Endodermal cell (in vitro differentiated cells): ENCODE measurements around the gene YARS1. TPM values are rescaled to one million over a fixed set of nuclear protein-coding genes. Genes with fewer than 3 reads are reported as not detected.

Experiments
- DNase-seq: peaks from one replicate; pipeline ENCODE4 v3.0.0-alpha.2; 2017
- H3K27ac ChIP-seq: 2 replicates; pipeline ENCODE4 v1.5.1; 2013; ENCODE audit warnings: mild to moderate bottlenecking, low read depth, low read length, moderate library complexity
- H3K27me3 ChIP-seq: 2 replicates; pipeline ENCODE4 v1.6.1; 2013; ENCODE audit warnings: mild to moderate bottlenecking, low read length, moderate library complexity; ENCODE audit not compliant: insufficient read depth, control insufficient read depth, poor library complexity, severe bottlenecking
- H3K36me3 ChIP-seq: 2 replicates; pipeline ENCODE4 v1.7.0; 2013; ENCODE audit warnings: mild to moderate bottlenecking, low read length, moderate library complexity; ENCODE audit not compliant: control insufficient read depth, insufficient read depth
- H3K4me1 ChIP-seq: one replicate; pipeline ENCODE4 v1.7.0; 2013; ENCODE audit warnings: low read length; ENCODE audit not compliant: control insufficient read depth, insufficient read depth
- H3K4me3 ChIP-seq: 2 replicates; pipeline ENCODE4 v1.5.1; 2013; ENCODE audit warnings: mild to moderate bottlenecking, low read length, moderate library complexity
- H3K9ac ChIP-seq: 2 replicates; pipeline ENCODE4 v1.6.1; 2013; ENCODE audit warnings: mild to moderate bottlenecking, low read length, moderate library complexity; ENCODE audit not compliant: poor library complexity, severe bottlenecking; ENCODE audit errors: extremely low read depth
- H3K9me3 ChIP-seq: 2 replicates; pipeline ENCODE4 v1.6.1; 2013; ENCODE audit warnings: mild to moderate bottlenecking, low read length, moderate library complexity; ENCODE audit not compliant: control insufficient read depth
- H3K27ac Mint-ChIP-seq: 2 replicates; pipeline ENCODE4 v1.8.0; 2020; ENCODE audit warnings: mixed read lengths
- H3K27me3 Mint-ChIP-seq: 2 replicates; pipeline ENCODE4 v1.8.0; 2021; ENCODE audit warnings: mild to moderate bottlenecking, mixed read lengths; ENCODE audit not compliant: insufficient read depth
- H3K36me3 Mint-ChIP-seq: 2 replicates; pipeline ENCODE4 v1.8.0; 2020; ENCODE audit warnings: low read depth, mixed read lengths
- H3K4me1 Mint-ChIP-seq: 2 replicates; pipeline ENCODE4 v1.8.0; 2020; ENCODE audit warnings: mixed read lengths
- H3K4me3 Mint-ChIP-seq: 2 replicates; pipeline ENCODE4 v1.8.0; 2020; ENCODE audit warnings: mild to moderate bottlenecking, moderate library complexity, mixed read lengths
- H3K9me3 Mint-ChIP-seq: 2 replicates; pipeline ENCODE4 v1.8.0; 2020; ENCODE audit warnings: mild to moderate bottlenecking, mixed read lengths
- CTCF ChIP-seq: fragments of 200-600 bp; sonication (generic); conservative IDR thresholded peaks from 2 replicates; pipeline ENCODE4 v1.5.0; 2021; ENCODE audit warnings: antibody characterized with exemption, mild to moderate bottlenecking
- WGBS, 2 experiments: methylation state at CpG; one replicate each; pipeline versions ENCODE4 v1.1.5 to v1.1.7; 2013; ENCODE audit warnings: missing lambda C conversion rate in 2 of 2, mixed read lengths in 1 of 2; ENCODE audit not compliant: insufficient coverage in 1 of 2, insufficient read length in 1 of 2; 5-methylcytosine and 5-hydroxymethylcytosine counted together
- total RNA-seq, 2 donors: library from RNA; stranded (reverse); fragmentation: NEBNext Ultra II Directional in 1 of 2; extraction: Animal tissue kit (Norgen Biotek cat#: 25700) in 1 of 2; gene quantifications; 2 replicates in 1 of 2; 3 replicates in 1 of 2; pipeline ENCODE4 v1.2.1, GENCODE V29; 2021

Gene YARS1
- total RNA-seq, 2 donors from 2014 or later = 141 to 154 TPM

DNA sequence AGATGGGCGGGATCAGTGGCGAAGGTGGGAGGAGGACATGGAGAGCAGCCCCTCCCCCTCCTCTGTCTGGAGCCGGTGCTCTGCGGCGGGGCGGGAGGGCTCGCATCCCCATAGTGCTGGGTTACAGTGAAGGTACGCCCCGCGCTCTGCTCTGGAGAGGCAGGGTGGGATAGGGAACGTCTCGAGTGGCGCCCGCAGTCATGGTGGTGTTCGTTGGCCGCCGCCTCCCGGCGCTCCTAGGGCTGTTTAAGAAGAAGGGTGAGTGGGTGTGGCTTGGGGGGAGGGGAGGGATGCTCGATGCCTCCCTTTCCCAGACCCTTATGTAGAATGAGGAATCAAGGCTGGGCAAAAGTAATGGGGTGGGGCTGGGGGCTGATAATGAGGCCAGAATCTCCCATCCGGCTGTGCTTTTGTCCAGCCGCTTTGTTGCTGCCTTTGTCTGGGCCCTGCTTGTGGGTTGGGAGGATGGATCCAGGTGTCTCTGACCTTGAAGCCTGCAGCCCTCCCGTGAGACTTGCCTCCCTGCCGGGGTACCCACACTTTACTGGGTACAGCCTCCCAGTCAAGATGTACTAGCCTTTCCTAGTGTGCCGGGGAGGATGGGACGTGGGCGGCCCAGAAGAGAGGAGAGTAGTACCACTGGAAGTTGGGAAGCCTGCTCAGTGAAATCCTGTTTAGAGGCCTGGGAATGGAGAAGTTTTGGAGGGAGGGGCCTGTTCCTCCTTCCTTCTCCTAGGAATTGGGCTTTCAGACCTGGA is 51.4 kb downstream of the YARS1 start:
- Histone ChIP-seq H3K27ac (peak overlapping the region; percentile 66), H3K4me1 (peaks cover 37% of the 10 kb centered on the region), H3K4me3 (no peak overlapping the region), H3K27me3 (no peaks in the 10 kb centered on the region), H3K9me3 (no peaks in the 10 kb centered on the region), H3K36me3 (peaks cover 33% of the 10 kb centered on the region), H3K9ac (no peak overlapping the region)
- H3K27me3 Mint-ChIP-seq = no peaks in the 10 kb centered on the region
- DNase-seq = peak; percentile 79
- peaks cover 45% of the 10 kb centered on the region for H3K4me1 Mint-ChIP-seq
- H3K4me3 Mint-ChIP-seq = peak overlapping the region; percentile 44
- TF ChIP-seq CTCF = no peak
- H3K36me3 Mint-ChIP-seq = peaks cover 33% of the 10 kb centered on the region
- H3K9me3 Mint-ChIP-seq = no peaks in the 10 kb centered on the region
- peak overlapping the region; percentile 86 for H3K27ac Mint-ChIP-seq
- WGBS, 2 experiments = 40 to 43% methylated on average over 13 to 27 of the region's 27 CpGs

DNA sequence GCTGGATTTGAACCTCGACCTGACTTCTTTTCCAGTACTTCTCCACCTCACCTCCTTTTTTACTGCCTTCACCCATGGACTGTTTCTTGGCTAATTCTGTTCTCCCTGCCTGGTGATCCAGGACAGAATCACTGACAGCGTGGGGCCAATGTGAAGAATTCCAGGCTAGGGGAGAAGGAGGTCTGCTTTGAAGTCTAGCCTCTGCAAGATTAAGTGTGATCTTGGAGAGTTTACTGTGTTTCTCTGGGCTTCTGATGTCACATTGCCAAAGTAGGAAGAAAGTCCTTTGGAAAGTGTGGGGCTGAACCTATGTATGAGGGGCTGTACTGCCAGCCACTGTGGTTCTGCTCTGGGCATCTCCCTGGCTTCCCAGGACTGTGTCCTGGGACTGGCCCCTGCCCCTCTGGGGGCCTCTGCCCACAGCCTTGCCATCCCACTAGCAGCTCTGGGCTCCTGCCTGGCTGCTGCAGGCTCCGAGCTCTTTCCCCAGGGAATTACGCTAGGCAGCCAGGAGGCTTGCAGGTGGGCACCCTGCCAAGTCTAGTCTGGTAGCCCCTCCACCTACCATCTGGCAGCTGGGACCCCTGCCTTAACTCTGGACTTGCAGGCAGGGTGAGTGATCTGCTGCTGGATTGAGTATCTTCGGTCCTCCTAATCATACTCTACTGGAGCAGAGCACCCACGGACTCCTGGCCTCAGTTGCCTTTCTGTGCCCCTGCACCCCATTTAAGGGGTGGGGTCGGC is 52.2 kb downstream of the YARS1 start:
- no peak overlapping the region for H3K9ac ChIP-seq
- Mint-ChIP-seq H3K4me1 (peaks cover 47% of the 10 kb centered on the region), H3K36me3 (peaks cover 31% of the 10 kb centered on the region), H3K4me3 (peak overlapping the region; percentile 44), H3K27me3 (no peaks in the 10 kb centered on the region), H3K9me3 (no peaks in the 10 kb centered on the region), H3K27ac (no peak overlapping the region)
- no peak for TF ChIP-seq CTCF
- no peaks in the 10 kb centered on the region for H3K9me3 ChIP-seq
- no peaks in the 10 kb centered on the region for H3K27me3 ChIP-seq
- peak overlapping the region; percentile 66 for H3K27ac ChIP-seq
- peak; percentile 63 for DNase-seq
- 49 to 60% methylated on average over 4 to 7 of the region's 7 CpGs for WGBS, 2 experiments
- peaks cover 39% of the 10 kb centered on the region for H3K4me1 ChIP-seq
- peaks cover 28% of the 10 kb centered on the region for H3K36me3 ChIP-seq
- H3K4me3 ChIP-seq = no peak overlapping the region

DNA sequence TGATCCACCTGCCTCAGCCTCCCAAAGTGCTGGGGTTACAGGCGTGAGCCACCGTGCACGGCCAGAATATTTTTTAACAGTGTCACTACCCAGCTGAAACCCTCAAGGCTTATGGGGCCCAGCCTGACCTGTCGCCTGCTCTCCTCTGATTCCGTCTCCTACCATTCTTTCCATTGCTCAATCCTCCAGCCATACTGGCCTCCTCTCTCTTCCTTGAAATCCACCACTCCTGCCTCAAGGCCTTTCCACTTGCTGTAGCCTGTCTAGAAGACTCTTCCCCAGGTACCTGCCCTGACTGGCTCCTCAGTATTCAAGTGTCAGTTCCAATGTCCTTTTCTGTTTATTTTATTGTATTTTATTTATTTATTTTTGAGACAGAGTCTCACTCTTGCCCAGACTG is 53.9 kb downstream of the YARS1 start:
- peak overlapping the region; percentile 55 for H3K27ac Mint-ChIP-seq
- H3K27me3 ChIP-seq = no peaks in the 10 kb centered on the region
- H3K27ac ChIP-seq = no peak overlapping the region
- H3K9ac ChIP-seq = no peak overlapping the region
- 97 to 100% methylated on average over 5 of the region's 5 CpGs for WGBS, 2 experiments
- peaks cover 64% of the 10 kb centered on the region for H3K4me1 Mint-ChIP-seq
- H3K9me3 ChIP-seq = no peaks in the 10 kb centered on the region
- H3K9me3 Mint-ChIP-seq = no peaks in the 10 kb centered on the region
- no peaks in the 10 kb centered on the region for H3K27me3 Mint-ChIP-seq
- peaks cover 19% of the 10 kb centered on the region for H3K36me3 Mint-ChIP-seq
- no peak overlapping the region for H3K4me3 ChIP-seq
- H3K4me3 Mint-ChIP-seq = no peak overlapping the region
- H3K36me3 ChIP-seq = peaks cover 15% of the 10 kb centered on the region
- DNase-seq = no peak
- peaks cover 55% of the 10 kb centered on the region for H3K4me1 ChIP-seq
- no peak for TF ChIP-seq CTCF
